ENCODE data around the gene MDFIC. TPM values are rescaled to one million over a fixed set of nuclear protein-coding genes. Genes with fewer than 3 reads are reported as not detected.
A peak's percentile ranks its signal among the peaks of the same experiment; 100 is the strongest.

MDFIC gene
- total and polyA plus RNA-seq, 2 donors: 15.0 to 24.5 TPM

GRCh38 chr7:114930829-114931655 lies 9.1 kb downstream of the MDFIC start:
- 44% methylated on average over 6 of the region's 6 CpGs for WGBS
- H3K27me3 ChIP-seq (ENCODE audit: control insufficient read depth in 2 of 2, insufficient read depth in 1 of 2, low read length in 1 of 2): no peaks in the 10 kb centered on the region
- peaks cover 9 to 18% of the 10 kb centered on the region in 2 donors for H3K4me1 ChIP-seq (ENCODE audit: control insufficient read depth in 2 of 2, insufficient read depth in 2 of 2, low read length in 2 of 2)
- DNase-seq (ENCODE audit: low read depth in 6 of 9, low spot score in 9 of 9): peak in 1 of 9 donors; percentile 48
- H3K9me3 ChIP-seq (ENCODE audit: control insufficient read depth in 2 of 2, insufficient read depth in 1 of 2, low read length in 1 of 2): no peaks in the 10 kb centered on the region
- peak overlapping the region; percentile 36 to 79 for H3K27ac ChIP-seq (ENCODE audit: low read depth in 1 of 2, low read length in 1 of 2)
- H3K4me3 ChIP-seq (ENCODE audit: low read length in 2 of 2): peak overlapping the region in 1 of 2 donors; percentile 5
- no peaks in the 10 kb centered on the region for H3K36me3 ChIP-seq (ENCODE audit: control insufficient read depth in 2 of 2, insufficient read depth in 2 of 2, low read length in 1 of 2)

- H3K27me3 ChIP-seq (ENCODE audit: control insufficient read depth in 2 of 2, insufficient read depth in 1 of 2, low read length in 1 of 2): no peaks in the 10 kb centered on the region
- peaks cover 9 to 18% of the 10 kb centered on the region in 2 donors for H3K4me1 ChIP-seq (ENCODE audit: control insufficient read depth in 2 of 2, insufficient read depth in 2 of 2, low read length in 2 of 2)
- H3K9me3 ChIP-seq (ENCODE audit: control insufficient read depth in 2 of 2, insufficient read depth in 1 of 2, low read length in 1 of 2): no peaks in the 10 kb centered on the region
- WGBS: 16% methylated on average over 9 of the region's 9 CpGs
- H3K27ac ChIP-seq (ENCODE audit: low read depth in 1 of 2, low read length in 1 of 2): peak overlapping the region; percentile 36 to 79
- H3K36me3 ChIP-seq (ENCODE audit: control insufficient read depth in 2 of 2, insufficient read depth in 2 of 2, low read length in 1 of 2): no peaks in the 10 kb centered on the region
- DNase-seq (ENCODE audit: low read depth in 6 of 9, low spot score in 9 of 9): peak in 5 of 9 donors; percentile 33 to 74 (median 42)
- peak overlapping the region in 1 of 2 donors; percentile 5 for H3K4me3 ChIP-seq (ENCODE audit: low read length in 2 of 2)
Observed at GRCh38 chr7:114931656-114932011, 9.7 kb downstream of the MDFIC start.

GRCh38 chr7:114932991-114933390 lies 11.1 kb downstream of the MDFIC start:
- H3K9me3 ChIP-seq (ENCODE audit: control insufficient read depth in 2 of 2, insufficient read depth in 1 of 2, low read length in 1 of 2): no peaks in the 10 kb centered on the region
- no peak overlapping the region for H3K27ac ChIP-seq (ENCODE audit: low read depth in 1 of 2, low read length in 1 of 2)
- no peak for DNase-seq (ENCODE audit: low read depth in 6 of 9, low spot score in 9 of 9)
- no peaks in the 10 kb centered on the region for H3K27me3 ChIP-seq (ENCODE audit: control insufficient read depth in 2 of 2, insufficient read depth in 1 of 2, low read length in 1 of 2)
- no peak overlapping the region for H3K4me3 ChIP-seq (ENCODE audit: low read length in 2 of 2)
- H3K36me3 ChIP-seq (ENCODE audit: control insufficient read depth in 2 of 2, insufficient read depth in 2 of 2, low read length in 1 of 2): no peaks in the 10 kb centered on the region
- peaks cover 9 to 18% of the 10 kb centered on the region in 2 donors for H3K4me1 ChIP-seq (ENCODE audit: control insufficient read depth in 2 of 2, insufficient read depth in 2 of 2, low read length in 2 of 2)
- 94% methylated on average over 5 of the region's 5 CpGs for WGBS

GRCh38 chr7:114933658-114934057 lies 11.8 kb downstream of the MDFIC start:
- Histone ChIP-seq H3K27ac (ENCODE audit: low read depth in 1 of 2, low read length in 1 of 2) (no peak overlapping the region), H3K36me3 (ENCODE audit: control insufficient read depth in 2 of 2, insufficient read depth in 2 of 2, low read length in 1 of 2) (no peaks in the 10 kb centered on the region), H3K9me3 (ENCODE audit: control insufficient read depth in 2 of 2, insufficient read depth in 1 of 2, low read length in 1 of 2) (no peaks in the 10 kb centered on the region), H3K4me3 (ENCODE audit: low read length in 2 of 2) (no peak overlapping the region), H3K27me3 (ENCODE audit: control insufficient read depth in 2 of 2, insufficient read depth in 1 of 2, low read length in 1 of 2) (no peaks in the 10 kb centered on the region), H3K4me1 (ENCODE audit: control insufficient read depth in 2 of 2, insufficient read depth in 2 of 2, low read length in 2 of 2) (peaks cover 6 to 11% of the 10 kb centered on the region in 2 donors)
- no peak for DNase-seq (ENCODE audit: low read depth in 6 of 9, low spot score in 9 of 9)
- 96% methylated on average over 5 of the region's 5 CpGs for WGBS

GRCh38 chr7:114934086-114934485 lies 12.2 kb downstream of the MDFIC start:
- DNase-seq (ENCODE audit: low read depth in 6 of 9, low spot score in 9 of 9): no peak
- Histone ChIP-seq H3K36me3 (ENCODE audit: control insufficient read depth in 2 of 2, insufficient read depth in 2 of 2, low read length in 1 of 2) (no peaks in the 10 kb centered on the region), H3K27ac (ENCODE audit: low read depth in 1 of 2, low read length in 1 of 2) (no peak overlapping the region), H3K9me3 (ENCODE audit: control insufficient read depth in 2 of 2, insufficient read depth in 1 of 2, low read length in 1 of 2) (no peaks in the 10 kb centered on the region), H3K4me3 (ENCODE audit: low read length in 2 of 2) (no peak overlapping the region), H3K27me3 (ENCODE audit: control insufficient read depth in 2 of 2, insufficient read depth in 1 of 2, low read length in 1 of 2) (no peaks in the 10 kb centered on the region), H3K4me1 (ENCODE audit: control insufficient read depth in 2 of 2, insufficient read depth in 2 of 2, low read length in 2 of 2) (peaks cover 6 to 11% of the 10 kb centered on the region in 2 donors)
- WGBS: 95% methylated on average over 1 of the region's 1 CpG

- H3K4me3 ChIP-seq (ENCODE audit: low read length in 2 of 2): no peak overlapping the region
- no peaks in the 10 kb centered on the region for H3K9me3 ChIP-seq (ENCODE audit: control insufficient read depth in 2 of 2, insufficient read depth in 1 of 2, low read length in 1 of 2)
- no peaks in the 10 kb centered on the region for H3K27me3 ChIP-seq (ENCODE audit: control insufficient read depth in 2 of 2, insufficient read depth in 1 of 2, low read length in 1 of 2)
- DNase-seq (ENCODE audit: low read depth in 6 of 9, low spot score in 9 of 9): no peak
- no peak overlapping the region for H3K27ac ChIP-seq (ENCODE audit: low read depth in 1 of 2, low read length in 1 of 2)
- no peaks in the 10 kb centered on the region for H3K36me3 ChIP-seq (ENCODE audit: control insufficient read depth in 2 of 2, insufficient read depth in 2 of 2, low read length in 1 of 2)
- H3K4me1 ChIP-seq (ENCODE audit: control insufficient read depth in 2 of 2, insufficient read depth in 2 of 2, low read length in 2 of 2): peaks cover 6 to 11% of the 10 kb centered on the region in 2 donors
Observed at GRCh38 chr7:114934713-114935112, 12.8 kb downstream of the MDFIC start.

- Histone ChIP-seq H3K27me3 (ENCODE audit: control insufficient read depth in 2 of 2, insufficient read depth in 1 of 2, low read length in 1 of 2) (no peaks in the 10 kb centered on the region), H3K36me3 (ENCODE audit: control insufficient read depth in 2 of 2, insufficient read depth in 2 of 2, low read length in 1 of 2) (no peaks in the 10 kb centered on the region), H3K27ac (ENCODE audit: low read depth in 1 of 2, low read length in 1 of 2) (no peak overlapping the region), H3K4me1 (ENCODE audit: control insufficient read depth in 2 of 2, insufficient read depth in 2 of 2, low read length in 2 of 2) (peaks cover 4% of the 10 kb centered on the region in 2 donors), H3K9me3 (ENCODE audit: control insufficient read depth in 2 of 2, insufficient read depth in 1 of 2, low read length in 1 of 2) (no peaks in the 10 kb centered on the region), H3K4me3 (ENCODE audit: low read length in 2 of 2) (no peak overlapping the region)
- no peak for DNase-seq (ENCODE audit: low read depth in 6 of 9, low spot score in 9 of 9)
- WGBS: 91% methylated on average over 2 of the region's 2 CpGs
Observed at GRCh38 chr7:114936471-114936870, 14.6 kb downstream of the MDFIC start.

- Histone ChIP-seq H3K36me3 (ENCODE audit: control insufficient read depth in 2 of 2, insufficient read depth in 2 of 2, low read length in 1 of 2) (no peaks in the 10 kb centered on the region), H3K27me3 (ENCODE audit: control insufficient read depth in 2 of 2, insufficient read depth in 1 of 2, low read length in 1 of 2) (no peaks in the 10 kb centered on the region), H3K4me3 (ENCODE audit: low read length in 2 of 2) (no peak overlapping the region), H3K27ac (ENCODE audit: low read depth in 1 of 2, low read length in 1 of 2) (no peak overlapping the region), H3K4me1 (ENCODE audit: control insufficient read depth in 2 of 2, insufficient read depth in 2 of 2, low read length in 2 of 2) (no peaks in the 10 kb centered on the region), H3K9me3 (ENCODE audit: control insufficient read depth in 2 of 2, insufficient read depth in 1 of 2, low read length in 1 of 2) (no peaks in the 10 kb centered on the region)
- WGBS: 96% methylated on average over 1 of the region's 1 CpG
- DNase-seq (ENCODE audit: low read depth in 6 of 9, low spot score in 9 of 9): no peak
Observed at GRCh38 chr7:114937446-114937845, 15.6 kb downstream of the MDFIC start.

GRCh38 chr7:114938785-114939184 lies 16.9 kb downstream of the MDFIC start:
- Histone ChIP-seq H3K27me3 (ENCODE audit: control insufficient read depth in 2 of 2, insufficient read depth in 1 of 2, low read length in 1 of 2) (no peaks in the 10 kb centered on the region), H3K36me3 (ENCODE audit: control insufficient read depth in 2 of 2, insufficient read depth in 2 of 2, low read length in 1 of 2) (no peaks in the 10 kb centered on the region), H3K4me1 (ENCODE audit: control insufficient read depth in 2 of 2, insufficient read depth in 2 of 2, low read length in 2 of 2) (no peaks in the 10 kb centered on the region)

More at GRCh38 chr7:114938785-114939184, 16.9 kb downstream of the MDFIC start:
- Histone ChIP-seq H3K27ac (ENCODE audit: low read depth in 1 of 2, low read length in 1 of 2) (no peak overlapping the region), H3K4me3 (ENCODE audit: low read length in 2 of 2) (no peak overlapping the region), H3K9me3 (ENCODE audit: control insufficient read depth in 2 of 2, insufficient read depth in 1 of 2, low read length in 1 of 2) (no peaks in the 10 kb centered on the region)
- DNase-seq (ENCODE audit: low read depth in 6 of 9, low spot score in 9 of 9): no peak

Measured in thymus (tissue), 11 donors.